HG03378 (cell line): ENCODE measurements around the gene CCDC200.
"Not testable (repeated sequence)": the region's sequence is repeated elsewhere in the genome, so short reads cannot be mapped to it uniquely, and the experiment has no call there.

ENCODE experiments used
- ATAC-seq: cut with Tn5 transposase; IDR thresholded peaks from one replicate; pipeline ENCODE4 v1.9.1; 2021; ENCODE audit warnings: mild to moderate bottlenecking, moderate library complexity; ENCODE audit not compliant: unreplicated experiment

The CCDC200 gene

DNA sequence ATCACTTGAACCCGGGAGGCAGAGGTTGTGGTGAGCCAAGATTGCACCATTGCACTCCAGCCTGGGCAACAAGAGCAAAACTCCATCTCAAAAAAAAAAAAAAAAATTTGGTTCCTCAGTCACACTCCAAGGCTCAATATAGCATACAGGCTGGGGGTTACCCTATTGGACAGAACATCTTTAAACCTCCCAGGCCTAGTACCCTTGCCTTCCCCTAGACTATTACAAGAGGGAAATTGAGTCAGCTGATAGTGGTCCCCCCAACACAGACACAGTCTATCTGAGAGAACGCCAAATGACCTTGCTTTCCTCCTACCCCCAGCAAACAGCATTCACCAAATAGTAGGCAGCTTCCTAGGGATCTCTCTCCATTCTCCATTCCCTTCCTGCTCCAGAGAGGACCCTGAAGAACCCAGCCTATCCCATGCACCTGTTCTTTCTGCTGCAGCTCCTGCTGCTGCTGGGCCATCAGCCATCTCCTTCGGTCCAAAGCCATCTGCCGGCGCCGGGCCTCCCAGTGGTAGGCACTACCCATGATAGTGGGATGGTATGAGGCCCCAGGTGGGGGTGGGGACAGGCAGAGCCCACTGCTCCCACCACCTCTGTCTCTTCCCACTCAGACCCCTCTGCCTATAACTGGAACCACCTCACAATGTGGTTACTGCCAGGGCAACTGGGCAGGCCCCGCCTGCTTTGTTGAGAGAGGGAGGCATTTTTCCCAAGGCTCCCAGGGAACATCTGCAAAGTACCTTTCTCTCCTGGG is at the start of gene CCDC200:
Gene CCDC200, minus strand, starts transcription at position 604 of the 763 bp plus-strand sequence. Its CDS starts 69 bp downstream, at position 535.
- ATAC-seq, result not testable (repeated sequence)

DNA sequence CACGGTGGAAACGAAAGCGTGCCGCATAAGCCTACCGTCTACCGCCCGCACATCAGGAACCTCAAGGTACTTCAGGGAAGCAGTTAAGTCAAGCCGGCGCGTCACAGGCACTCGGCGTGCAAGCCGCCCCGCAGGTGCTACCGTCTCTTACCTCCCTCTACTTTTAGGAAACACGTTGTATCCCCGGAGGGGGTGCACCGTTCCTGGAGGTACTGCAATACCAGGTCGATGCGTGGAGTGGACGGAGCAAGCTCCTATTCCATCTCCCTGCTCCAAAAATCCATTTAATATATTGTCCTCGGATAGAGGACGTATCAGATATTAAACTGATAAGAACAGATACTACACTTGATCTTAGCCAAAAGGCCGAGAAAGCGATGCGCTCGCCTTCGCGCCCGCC is 44.5 kb upstream of the CCDC200 start:
- not testable (repeated sequence) for ATAC-seq

DNA sequence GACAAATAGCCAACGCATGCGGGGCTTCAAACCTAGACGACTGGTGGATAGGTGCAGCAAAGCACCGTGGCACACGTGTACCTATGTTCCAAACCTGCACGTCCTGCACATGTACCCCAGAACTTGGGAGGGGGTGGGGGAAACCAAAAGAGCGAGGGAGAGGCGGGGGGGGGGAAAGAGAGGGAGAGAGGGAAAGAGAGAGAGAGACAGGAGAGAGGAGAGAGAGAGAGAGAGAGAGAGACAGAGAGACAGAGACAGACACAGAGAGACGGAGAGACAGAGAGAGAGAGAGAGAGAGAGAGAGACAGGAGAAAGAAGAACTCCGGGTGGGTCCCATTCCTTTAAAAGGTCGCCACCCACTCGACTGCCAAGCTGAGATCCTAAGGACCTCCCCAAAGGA is 44.1 kb upstream of the CCDC200 start:
- ATAC-seq, result not testable (repeated sequence)

DNA sequence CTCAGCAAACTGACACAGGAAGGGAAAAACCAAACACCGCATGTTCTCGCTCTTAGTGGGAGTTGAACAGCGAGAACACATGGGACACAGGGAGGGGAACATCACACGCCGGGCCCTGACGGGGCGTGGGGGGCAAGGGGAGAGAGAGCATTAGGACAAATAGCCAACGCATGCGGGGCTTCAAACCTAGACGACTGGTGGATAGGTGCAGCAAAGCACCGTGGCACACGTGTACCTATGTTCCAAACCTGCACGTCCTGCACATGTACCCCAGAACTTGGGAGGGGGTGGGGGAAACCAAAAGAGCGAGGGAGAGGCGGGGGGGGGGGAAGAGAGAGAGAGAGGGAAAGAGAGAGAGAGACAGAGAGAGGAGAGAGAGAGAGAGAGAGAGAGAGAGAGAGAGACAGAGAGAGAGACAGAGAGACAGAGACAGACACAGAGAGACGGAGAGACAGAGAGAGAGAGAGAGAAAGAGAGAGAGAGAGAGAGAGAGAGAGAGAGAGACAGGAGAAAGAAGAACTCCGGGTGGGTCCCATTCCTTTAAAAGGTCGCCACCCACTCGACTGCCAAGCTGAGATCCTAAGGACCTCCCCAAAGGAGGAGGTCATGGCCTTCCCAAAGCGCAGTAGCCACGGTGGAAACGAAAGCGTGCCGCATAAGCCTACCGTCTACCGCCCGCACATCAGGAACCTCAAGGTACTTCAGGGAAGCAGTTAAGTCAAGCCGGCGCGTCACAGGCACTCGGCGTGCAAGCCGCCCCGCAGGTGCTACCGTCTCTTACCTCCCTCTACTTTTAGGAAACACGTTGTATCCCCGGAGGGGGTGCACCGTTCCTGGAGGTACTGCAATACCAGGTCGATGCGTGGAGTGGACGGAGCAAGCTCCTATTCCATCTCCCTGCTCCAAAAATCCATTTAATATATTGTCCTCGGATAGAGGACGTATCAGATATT is 42.4 kb upstream of the CCDC200 start:
- ATAC-seq, result not testable (repeated sequence)

DNA sequence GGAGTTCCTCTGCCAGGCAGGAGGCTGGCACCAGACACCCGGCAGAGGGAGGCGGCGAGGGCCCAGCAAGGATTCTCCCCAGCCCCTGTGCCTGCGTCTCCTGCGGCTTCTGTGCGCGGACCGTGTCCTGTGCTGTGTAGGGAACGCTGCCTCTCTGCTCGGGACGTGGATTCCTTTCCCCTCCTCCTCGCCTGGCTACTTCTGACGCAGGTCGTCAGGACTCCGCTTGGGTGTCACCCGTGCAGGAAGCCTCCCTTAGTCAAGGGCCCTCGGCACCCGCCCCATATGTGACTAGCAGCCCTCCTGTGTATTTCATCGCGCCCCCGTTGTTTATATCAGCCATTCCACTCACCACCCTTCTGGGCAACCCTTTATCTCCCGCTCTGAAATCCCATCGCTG is 18.0 kb upstream of the CCDC200 start:
- not testable (repeated sequence) for ATAC-seq

DNA sequence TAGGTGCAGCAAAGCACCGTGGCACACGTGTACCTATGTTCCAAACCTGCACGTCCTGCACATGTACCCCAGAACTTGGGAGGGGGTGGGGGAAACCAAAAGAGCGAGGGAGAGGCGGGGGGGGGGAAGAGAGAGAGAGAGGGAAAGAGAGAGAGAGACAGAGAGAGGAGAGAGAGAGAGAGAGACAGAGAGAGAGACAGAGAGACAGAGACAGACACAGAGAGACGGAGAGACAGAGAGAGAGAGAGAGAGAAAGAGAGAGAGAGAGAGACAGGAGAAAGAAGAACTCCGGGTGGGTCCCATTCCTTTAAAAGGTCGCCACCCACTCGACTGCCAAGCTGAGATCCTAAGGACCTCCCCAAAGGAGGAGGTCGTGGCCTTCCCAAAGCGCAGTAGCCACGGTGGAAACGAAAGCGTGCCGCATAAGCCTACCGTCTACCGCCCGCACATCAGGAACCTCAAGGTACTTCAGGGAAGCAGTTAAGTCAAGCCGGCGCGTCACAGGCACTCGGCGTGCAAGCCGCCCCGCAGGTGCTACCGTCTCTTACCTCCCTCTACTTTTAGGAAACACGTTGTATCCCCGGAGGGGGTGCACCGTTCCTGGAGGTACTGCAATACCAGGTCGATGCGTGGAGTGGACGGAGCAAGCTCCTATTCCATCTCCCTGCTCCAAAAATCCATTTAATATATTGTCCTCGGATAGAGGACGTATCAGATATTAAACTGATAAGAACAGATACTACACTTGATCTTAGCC is 12.4 kb upstream of the CCDC200 start:
- not testable (repeated sequence) for ATAC-seq

DNA sequence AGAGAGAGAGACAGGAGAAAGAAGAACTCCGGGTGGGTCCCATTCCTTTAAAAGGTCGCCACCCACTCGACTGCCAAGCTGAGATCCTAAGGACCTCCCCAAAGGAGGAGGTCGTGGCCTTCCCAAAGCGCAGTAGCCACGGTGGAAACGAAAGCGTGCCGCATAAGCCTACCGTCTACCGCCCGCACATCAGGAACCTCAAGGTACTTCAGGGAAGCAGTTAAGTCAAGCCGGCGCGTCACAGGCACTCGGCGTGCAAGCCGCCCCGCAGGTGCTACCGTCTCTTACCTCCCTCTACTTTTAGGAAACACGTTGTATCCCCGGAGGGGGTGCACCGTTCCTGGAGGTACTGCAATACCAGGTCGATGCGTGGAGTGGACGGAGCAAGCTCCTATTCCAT is 11.2 kb upstream of the CCDC200 start:
- not testable (repeated sequence) for ATAC-seq

DNA sequence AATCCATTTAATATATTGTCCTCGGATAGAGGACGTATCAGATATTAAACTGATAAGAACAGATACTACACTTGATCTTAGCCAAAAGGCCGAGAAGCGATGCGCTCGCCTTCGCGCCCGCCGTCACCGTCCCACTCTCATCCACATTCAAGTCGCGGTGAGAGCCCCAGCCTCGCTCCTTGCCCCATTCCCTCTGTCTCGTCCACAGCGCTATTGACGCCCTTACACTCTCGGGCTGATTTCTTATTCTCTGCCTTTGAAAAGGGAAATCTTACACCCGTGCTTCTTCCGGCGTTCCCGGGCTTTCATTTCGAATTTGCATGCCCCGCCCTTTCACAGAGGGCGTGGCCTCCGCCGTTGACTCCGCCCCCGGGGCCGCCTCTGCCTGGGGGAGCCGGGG is 5.5 kb upstream of the CCDC200 start, which contains the start of gene RNU2-1:
Gene RNU2-1, minus strand, starts transcription at position 101 of the 400 bp plus-strand sequence.
- not testable (repeated sequence) for ATAC-seq

DNA sequence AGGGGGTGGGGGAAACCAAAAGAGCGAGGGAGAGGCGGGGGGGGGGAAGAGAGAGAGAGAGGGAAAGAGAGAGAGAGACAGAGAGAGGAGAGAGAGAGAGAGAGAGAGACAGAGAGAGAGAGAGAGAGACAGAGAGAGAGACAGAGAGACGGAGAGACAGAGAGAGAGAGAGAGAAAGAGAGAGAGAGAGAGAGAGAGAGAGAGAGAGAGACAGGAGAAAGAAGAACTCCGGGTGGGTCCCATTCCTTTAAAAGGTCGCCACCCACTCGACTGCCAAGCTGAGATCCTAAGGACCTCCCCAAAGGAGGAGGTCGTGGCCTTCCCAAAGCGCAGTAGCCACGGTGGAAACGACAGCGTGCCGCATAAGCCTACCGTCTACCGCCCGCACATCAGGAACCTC is 4.8 kb upstream of the CCDC200 start:
- not testable (repeated sequence) for ATAC-seq

DNA sequence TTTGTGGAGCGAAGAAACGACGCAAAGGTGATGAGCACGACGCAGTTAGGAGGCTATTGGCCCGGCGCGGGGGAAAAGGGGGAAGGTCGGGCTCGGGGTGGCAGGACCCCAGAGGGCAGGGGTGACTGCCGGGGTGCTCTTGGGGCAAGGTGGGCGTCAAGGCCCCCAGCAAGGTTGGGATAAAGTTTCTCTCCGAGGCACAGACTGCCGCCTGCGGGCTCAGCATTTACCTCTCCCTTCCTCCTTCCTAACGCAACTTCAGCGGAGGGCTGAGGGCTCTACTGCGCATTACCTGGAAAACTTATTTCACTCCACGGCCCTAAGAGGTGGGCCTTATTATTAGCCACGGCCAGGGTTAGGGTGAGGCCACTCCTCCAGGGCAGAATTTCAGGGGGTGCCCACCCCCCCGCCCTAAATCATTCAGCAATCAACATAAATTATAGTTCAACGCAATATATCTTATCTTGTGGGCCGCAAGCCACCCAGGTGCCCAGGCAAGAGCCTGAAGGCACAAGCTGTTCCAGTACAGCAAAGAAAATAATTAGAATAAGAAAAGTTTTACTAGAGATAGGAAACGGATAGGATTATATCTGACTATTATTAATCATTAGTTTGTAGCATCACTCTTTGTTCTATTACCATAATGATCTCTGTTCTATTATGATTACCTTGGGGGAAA is 3.7 kb upstream of the CCDC200 start:
- ATAC-seq, result not testable (repeated sequence)

DNA sequence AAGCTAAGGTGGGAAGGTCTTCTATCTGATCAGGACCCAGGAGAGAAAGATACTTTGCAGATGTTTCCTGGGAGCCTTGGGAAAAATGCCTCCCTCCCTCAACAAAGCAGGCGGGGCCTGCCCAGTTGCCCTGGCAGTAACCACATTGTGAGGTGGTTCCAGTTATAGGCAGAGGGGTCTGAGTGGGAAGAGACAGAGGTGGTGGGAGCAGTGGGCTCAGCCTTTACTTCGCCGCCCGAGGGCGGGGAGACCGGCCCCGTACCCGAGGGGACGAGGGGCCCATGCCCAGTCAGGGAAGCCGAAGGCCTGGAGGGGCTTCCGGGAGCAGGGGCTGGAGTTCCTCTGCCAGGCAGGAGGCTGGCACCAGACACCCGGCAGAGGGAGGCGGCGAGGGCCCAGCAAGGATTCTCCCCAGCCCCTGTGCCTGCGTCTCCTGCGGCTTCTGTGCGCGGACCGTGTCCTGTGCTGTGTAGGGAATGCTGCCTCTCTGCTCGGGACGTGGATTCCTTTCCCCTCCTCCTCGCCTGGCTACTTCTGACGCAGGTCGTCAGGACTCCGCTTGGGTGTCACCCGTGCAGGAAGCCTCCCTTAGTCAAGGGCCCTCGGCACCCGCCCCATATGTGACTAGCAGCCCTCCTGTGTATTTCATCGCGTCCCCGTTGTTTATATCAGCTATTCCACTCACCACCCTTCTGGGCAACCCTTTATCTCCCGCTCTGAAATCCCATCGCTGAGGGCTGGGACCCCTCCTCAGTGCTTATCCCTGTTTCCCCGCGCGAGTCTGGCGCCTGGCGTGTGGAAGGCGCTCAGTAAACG is 3.0 kb upstream of the CCDC200 start:
- ATAC-seq, result not testable (repeated sequence)

DNA sequence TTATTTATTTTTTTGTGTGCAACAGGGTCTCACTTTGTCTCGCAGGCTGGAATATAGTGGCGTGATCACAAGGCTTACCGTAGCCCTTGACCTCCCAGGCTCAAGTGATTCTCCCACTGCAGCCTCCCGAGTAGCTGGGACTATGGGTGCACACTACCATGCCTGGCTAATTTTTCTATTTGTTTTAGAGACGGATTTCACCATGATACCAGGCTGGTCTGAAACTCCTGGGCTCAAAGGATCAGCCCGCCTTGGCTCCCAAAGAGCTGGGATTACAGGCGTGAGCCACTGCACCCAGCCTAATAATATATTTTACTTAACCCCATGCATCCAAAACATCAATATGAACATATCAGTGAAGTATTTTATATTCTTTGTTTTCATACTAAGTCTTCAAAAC is 2.0 kb downstream of the CCDC200 start:
- ATAC-seq, result no peak

DNA sequence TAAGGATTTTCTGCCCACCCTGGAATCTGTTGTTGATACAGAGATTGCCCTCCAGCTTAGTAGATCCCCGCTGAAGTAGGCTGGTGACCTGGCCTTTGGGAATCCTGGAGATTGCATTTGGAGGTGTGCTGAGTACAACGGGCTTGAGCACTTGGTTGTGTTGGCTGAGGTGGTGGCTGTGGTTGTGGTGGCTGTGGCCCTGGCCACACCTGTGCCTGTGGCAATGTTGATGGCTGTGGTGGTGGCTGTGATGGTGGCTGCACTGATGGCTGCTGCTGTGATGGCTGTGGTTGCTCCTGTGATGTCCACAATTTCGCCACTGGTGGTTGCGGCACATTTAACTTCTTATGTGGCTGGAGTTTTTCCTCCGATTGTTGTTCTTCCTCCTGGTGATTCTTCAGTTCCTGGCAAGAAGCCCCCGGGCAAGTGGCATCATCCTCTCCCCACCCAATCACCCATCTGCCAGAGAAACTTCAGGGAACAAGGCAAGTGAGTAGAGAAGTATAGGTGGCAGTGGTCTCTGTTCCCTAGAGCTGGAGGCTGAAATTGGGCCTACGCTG is 4.2 kb downstream of the CCDC200 start:
- no peak for ATAC-seq

DNA sequence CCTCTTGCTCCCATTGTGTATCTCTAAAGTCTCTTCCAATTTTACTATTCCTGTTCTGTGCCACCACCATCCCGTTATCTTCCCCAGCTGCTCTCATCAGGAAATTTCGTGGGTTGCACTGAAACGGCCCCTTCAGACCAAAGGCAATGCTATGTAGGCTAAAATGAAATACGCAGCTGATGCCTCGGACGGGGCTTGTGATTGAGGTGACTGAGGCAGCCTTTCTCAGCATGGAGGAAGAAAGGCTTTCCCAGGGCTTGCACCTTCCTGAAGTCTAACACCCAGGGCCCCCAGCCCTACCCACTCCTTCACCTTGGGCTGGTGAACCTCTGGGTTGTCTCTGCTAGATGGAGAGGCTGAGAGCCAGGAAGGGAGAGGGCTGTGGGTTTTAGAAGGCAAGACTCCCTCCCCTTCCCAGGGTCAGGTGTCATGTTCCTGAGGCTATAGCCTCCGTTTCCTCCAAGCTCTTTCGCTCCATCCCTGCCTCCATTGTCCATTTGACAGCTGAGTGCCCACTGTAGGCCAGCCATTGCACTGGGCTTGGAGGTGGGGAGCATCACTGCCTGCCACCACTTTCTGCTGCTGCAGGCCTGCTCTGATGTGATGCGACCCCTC is 7.8 kb downstream of the CCDC200 start:
- no peak for ATAC-seq

DNA sequence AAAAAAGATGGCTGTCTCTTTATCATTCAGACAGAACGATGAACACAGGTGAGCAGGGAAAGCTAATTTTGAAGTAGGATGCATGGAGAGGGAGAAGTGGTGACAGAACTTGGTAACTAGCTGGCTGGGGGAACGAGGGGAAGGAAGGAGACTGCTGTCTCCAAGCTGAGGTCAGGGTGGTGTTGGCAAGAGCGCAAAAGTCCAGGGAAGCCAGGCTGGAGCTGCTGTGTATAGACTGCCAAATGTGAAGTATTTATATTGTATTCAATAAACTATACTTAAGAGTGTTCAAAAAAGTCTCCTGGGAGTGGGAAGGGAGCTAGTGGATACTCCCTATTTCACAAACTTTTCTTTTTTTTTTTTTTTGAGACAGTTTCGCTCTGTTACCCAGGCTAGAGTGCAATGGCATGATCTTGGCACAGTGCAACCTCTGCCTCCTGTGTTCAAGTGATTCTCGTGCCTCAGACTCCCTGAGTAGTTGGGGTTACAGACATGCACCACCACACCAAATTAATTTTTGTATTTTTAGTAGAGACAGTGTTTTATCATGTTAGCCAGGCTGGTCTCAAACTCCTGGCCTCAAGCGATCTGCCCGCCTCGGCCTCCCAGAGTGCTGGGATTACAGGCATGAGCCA is 8.6 kb downstream of the CCDC200 start:
- no peak for ATAC-seq

DNA sequence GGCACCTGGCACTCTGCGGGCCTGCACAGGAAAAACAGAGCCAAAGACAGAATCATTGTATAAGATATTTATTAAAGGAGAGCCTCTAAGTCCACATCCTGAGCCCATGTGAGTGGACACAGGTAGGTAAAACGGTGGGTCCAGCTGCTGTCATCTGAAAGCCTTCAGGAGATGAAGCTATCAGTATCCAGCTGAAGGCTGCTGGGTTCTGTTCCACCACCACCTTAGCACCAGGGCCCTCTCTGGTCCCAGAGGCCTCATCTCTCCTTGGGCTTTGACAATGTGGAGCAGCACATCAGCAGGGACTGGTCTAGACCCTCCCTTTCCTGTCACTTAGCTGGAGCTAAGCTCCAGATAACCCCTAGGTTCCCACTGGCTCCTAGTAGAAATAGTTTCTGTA is 9.4 kb downstream of the CCDC200 start:
- no peak for ATAC-seq

DNA sequence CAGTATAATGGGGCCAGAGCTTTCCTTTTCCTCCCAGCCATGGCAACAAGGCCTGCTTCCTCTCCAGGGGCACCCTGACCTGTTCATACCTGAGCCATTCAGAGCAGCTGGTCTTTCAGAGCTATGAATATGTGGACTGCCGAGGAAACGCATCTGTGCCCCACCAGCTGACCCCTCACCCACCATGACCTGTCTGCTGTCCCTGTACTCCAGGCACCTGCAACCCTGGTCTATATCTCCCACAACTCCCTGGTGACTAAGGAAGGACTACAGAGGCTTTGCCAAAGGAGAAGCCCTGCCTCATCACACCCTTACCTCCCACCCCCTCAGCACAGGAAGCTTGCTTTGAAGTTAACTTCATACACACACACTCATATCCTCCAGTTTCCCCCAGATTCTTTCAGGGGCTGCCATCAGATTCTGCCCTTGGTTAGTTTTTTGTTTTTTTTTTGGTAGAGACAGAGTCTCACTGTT is 10.8 kb downstream of the CCDC200 start:
- no peak for ATAC-seq
